Measurements from ENCODE around the gene WDR18. TPM values are rescaled to one million over a fixed set of nuclear protein-coding genes. Genes with fewer than 3 reads are reported as not detected.

The WDR18 gene
- total RNA-seq, 1 experiment from 2014 or later, result 124 TPM

GRCh38 chr19:998064-998463, 13.9 kb downstream of the WDR18 start (continued):
- TF ChIP-seq TCF7L2 (IDR thresholded peaks at IDR 0.05; ENCODE audit: borderline replicate concordance, extremely low read depth, insufficient read depth, insufficient read length), result no peak
- TF ChIP-seq ZNF274 (IDR thresholded peaks at IDR 0.05; ENCODE audit: low read depth, low read length), result no peak
- no peak for TF ChIP-seq CBX3 (IDR thresholded peaks at IDR 0.05; ENCODE audit: low read depth)
- no peak for TF ChIP-seq YY1 (IDR thresholded peaks at IDR 0.05; ENCODE audit: extremely low read depth, insufficient replicate concordance, low read depth, low read length)

GRCh38 chr19:999379-999719, 15.2 kb downstream of the WDR18 start:
- Histone ChIP-seq H3K4me2 (ENCODE audit: low read length) (no peak overlapping the region), H3K9ac (ENCODE audit: low read length) (no peak overlapping the region), H3K36me3 (ENCODE audit: control insufficient read depth in 1 of 2, insufficient read depth in 2 of 2, low read length in 2 of 2) (peaks cover 0 to 2% of the 10 kb centered on the region in 2 experiments; a peak in 1 of 4 replicates), H3K27me3 (ENCODE audit: insufficient read depth, low read length) (no peaks in the 10 kb centered on the region), H4K20me1 (ENCODE audit: insufficient read depth) (no peaks in the 10 kb centered on the region), H3K4me1 (ENCODE audit: control insufficient read depth in 1 of 2, insufficient read depth in 2 of 2, low read length in 2 of 2) (peaks cover 10 to 30% of the 10 kb centered on the region in 2 experiments), H3K27ac (ENCODE audit: low read depth, low read length) (no peak overlapping the region), H3K9me2 (ENCODE audit: insufficient read depth) (no peaks in the 10 kb centered on the region), H3K4me3 (replicated peaks in 1 of 2; ENCODE audit: low read depth in 1 of 2, low read length in 2 of 2) (no peak overlapping the region), H3K79me2 (ENCODE audit: insufficient read depth, low read length) (no peaks in the 10 kb centered on the region), H2AFZ (ENCODE audit: low read depth, low read length, poor library complexity, severe bottlenecking) (no peak overlapping the region), H3K9me3 (ENCODE audit: control insufficient read depth in 1 of 2, insufficient read depth in 1 of 2, low read depth in 1 of 2, low read length in 2 of 2) (no peaks in the 10 kb centered on the region)
- DNase-seq (ENCODE audit: low read depth, low spot score) (no peak), ATAC-seq (no peak)
- BruUV-seq (replicated peaks), result no TSS peak
- intact Hi-C loops (cut with micrococcal nuclease), result no loop called here
- ChIA-PET RAD21 (ENCODE audit: low non-redundant PET in 1 of 2, low total read pairs in 2 of 2, uncharacterized antibody in 2 of 2, unreplicated experiment in 2 of 2) (no interaction called here), CTCF (no interaction called here), POLR2A (no interaction called here)
- TF ChIP-seq SRF (IDR thresholded peaks at IDR 0.05; ENCODE audit: low read depth) (no peak), CTCF (IDR thresholded peaks at IDR 0.05 in 2 of 3, conservative IDR thresholded peaks at IDR 0.05 in 1 of 3; ENCODE audit: borderline replicate concordance in 1 of 3, insufficient read depth in 1 of 3, low read depth in 2 of 3, low read length in 2 of 3) (no peak)

All from HCT116 (cell line).